Stimulated activated CD4-positive, alpha-beta T cell treated with anti-CD3 and anti-CD28 coated beads, TNF-alpha, amount 100 ng/mL, for 48 hours (primary cell): ENCODE measurements around the gene PDE4D.

Experiments
- DNase-seq, 3 donors: peaks; one replicate each; pipeline ENCODE4 v3.0.0-alpha.2; 2020; ENCODE audit warnings: low read depth in 3 of 3

The PDE4D gene

GRCh38 chr5:59893429-59894227 lies at the start of gene PDE4D:
PDE4D (minus strand) TSS chr5:59893726.
- no peak for DNase-seq

DNA sequence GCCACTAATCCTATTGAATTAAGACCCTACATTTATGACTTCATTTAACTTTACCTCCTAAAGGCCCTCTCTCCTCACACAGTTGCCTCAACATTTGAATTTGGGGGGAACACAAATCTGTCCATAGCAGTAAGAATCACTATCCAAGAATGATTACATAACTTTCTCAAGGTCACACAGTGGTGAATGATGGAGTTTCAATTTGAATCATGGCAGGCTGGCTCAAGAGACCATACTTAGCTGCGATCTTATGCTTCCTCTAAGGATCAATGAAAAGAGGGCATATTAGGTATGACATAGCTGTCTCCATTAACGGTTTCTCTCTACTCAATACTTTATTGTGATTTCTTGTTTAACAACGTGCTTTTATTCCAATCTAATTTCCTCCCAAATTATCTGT lies 44.1 kb upstream of the PDE4D start:
- DNase-seq = no peak

DNA sequence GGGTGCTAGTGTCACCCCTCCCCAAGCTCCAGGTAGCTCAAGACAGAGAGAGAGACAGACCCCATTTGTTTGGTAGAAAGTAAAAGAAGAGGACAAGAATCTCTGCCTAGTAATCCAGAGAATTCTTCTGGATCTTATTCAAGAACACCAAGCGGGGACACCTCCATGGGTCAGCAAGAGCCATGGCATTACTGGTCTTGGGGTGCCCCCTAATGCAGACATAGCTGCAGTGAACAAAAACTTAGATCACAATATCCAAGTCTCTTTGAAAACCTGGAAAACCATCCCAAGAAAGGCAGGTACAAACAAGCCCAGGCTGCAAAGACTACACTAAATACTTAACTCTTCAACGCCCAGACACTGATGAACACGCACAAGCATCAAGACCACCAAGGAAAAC lies 29.9 kb upstream of the PDE4D start:
- DNase-seq = no peak

DNA sequence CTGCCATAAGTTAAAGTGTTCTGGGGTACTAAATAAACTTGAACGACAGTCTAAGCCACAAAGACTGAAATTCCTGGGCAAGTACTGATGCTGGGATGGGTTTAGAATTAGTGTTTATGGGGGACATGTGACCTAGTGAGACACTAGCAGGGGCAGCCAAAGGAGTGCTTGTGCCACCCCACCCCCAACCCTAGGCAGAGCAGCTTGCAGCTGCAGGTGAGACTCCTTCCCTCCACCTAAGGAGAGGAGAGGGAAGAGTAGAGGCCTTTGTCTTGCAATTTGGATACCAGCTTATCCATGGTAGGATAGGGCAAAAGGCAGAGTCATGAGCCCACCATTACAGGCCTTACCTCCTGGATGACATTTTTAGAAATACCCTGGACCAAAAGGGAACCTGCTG lies 28.7 kb upstream of the PDE4D start:
- DNase-seq = no peak

- DNase-seq = no peak
Measured at GRCh38 chr5:59921816-59922215, 28.3 kb upstream of the PDE4D start.

DNA sequence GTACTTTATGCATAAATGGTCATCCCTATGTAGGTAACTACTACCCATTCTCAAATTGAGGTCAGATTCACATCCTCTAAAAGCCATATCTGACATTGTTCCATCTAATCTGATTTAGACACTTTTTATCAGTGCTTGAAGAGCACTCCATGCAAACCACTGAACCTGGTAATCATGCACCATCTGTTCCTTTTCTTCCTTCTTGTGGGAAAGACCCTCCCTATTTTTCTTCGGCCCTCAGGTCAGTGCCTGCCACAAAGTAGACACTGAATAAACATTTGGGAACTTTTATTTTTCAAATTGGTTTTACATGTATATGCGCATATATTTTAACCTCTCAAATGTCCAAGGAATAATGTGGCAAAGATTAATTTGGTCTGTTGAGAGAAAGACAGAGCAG lies 26.0 kb upstream of the PDE4D start:
- no peak for DNase-seq

GRCh38 chr5:59917121-59917520 lies 23.6 kb upstream of the PDE4D start:
- no peak for DNase-seq

DNA sequence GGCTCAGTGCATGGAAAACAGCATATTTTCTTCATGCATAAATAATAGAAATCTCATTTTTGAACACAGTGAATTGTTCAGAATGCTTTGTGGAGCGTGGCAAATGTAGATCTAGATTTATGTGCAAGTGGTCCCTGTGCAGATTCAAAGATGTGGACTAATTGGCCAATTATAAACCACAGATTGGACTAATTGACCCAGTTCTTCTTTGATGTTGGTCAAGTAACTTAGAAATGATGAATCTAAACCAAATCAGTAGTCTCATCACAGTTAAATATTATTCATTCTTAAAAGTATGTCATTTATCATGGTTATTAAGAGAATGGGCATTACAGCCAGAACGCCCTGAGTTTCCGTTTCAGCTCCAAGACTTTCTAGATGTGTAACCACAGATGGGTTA lies 11.7 kb upstream of the PDE4D start:
- no peak for DNase-seq

DNA sequence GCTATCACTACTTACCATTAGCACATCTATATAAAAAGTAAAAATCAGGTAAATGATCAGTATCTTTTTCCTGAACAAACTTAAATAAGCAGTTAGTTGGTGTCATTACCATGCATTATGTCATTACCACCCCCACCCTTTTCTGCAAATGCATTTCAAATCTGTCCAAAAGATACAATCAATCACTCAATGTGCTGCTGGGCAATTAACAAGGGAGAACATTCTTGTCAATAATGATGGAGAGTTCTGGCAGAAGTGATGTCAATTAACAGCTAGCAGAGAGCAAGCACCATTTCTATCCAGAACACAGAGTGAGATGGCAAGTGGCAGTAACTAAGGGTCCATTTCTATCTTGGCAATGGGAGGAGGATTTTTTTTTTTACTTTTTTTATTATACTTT lies 3.5 kb upstream of the PDE4D start:
- no peak for DNase-seq

GRCh38 chr5:59891962-59892643 lies 1.4 kb downstream of the PDE4D start:
- DNase-seq = no peak

GRCh38 chr5:59887274-59887673 lies 6.3 kb downstream of the PDE4D start:
- DNase-seq = no peak

DNA sequence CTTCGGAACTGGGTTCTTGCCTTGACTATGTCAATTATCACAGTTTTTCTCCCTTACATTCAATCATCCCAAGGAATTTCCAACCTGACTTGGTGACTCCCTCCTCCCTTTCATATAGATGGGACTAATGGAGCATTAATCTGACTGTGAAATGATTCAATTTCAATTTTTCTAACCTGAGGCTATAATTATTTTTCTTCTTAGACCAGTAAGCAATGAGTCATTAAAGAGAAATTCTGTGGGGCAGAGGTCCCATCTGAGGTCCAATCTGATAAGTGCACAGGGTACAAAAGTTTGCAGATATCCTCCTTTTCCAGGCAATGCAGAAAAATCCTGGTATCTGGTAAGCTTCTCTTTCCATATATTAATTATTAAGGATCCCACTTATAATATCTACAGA lies 18.9 kb downstream of the PDE4D start:
- DNase-seq = no peak

GRCh38 chr5:59873113-59873512 lies 20.4 kb downstream of the PDE4D start:
- no peak for DNase-seq

- DNase-seq = no peak
Measured at GRCh38 chr5:59866661-59867060, 26.9 kb downstream of the PDE4D start.

GRCh38 chr5:59864718-59865117 lies 28.8 kb downstream of the PDE4D start:
- no peak for DNase-seq

GRCh38 chr5:59863777-59864176 lies 29.7 kb downstream of the PDE4D start:
- no peak for DNase-seq

DNA sequence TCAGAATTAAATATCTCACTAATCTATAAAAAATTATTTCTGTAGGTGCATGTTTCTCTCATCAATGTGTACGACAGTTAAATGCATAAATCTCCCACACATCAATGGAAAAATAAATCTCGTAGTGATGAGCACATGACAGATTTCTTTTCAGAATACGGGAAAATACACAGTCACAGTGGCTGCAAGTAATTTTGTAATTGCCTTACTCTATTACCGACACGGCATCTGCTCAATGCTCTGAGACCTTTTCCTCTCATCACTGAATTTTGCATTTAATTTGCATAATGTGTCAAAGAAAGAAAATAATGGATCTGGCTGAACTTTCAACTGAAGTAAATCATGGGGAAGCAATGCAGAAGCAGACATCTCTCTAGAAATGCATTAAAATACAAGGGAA lies 37.2 kb downstream of the PDE4D start:
- DNase-seq = no peak

GRCh38 chr5:59850766-59851165 lies 42.8 kb downstream of the PDE4D start:
- no peak for DNase-seq

DNA sequence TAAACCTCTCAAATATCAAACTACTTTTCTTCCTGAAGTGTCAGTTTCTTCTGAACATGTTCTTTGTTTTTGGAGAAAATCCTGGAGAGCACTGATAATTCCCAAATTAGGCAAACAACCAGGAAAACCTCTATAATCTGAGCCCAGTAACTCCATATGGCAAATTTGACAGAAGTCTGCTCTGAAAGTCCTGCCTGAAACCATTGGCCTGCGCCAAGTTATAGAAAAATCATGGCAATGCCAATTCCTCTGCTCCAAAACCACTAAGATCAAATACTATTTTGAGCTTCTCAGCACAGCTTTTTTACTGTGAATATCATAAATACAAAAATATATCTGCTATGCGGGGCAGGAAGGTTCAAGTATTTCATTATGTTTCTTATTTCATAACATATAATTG lies 45.9 kb downstream of the PDE4D start:
- no peak for DNase-seq

- DNase-seq = no peak
Measured at GRCh38 chr5:59845730-59846129, 47.8 kb downstream of the PDE4D start.

DNA sequence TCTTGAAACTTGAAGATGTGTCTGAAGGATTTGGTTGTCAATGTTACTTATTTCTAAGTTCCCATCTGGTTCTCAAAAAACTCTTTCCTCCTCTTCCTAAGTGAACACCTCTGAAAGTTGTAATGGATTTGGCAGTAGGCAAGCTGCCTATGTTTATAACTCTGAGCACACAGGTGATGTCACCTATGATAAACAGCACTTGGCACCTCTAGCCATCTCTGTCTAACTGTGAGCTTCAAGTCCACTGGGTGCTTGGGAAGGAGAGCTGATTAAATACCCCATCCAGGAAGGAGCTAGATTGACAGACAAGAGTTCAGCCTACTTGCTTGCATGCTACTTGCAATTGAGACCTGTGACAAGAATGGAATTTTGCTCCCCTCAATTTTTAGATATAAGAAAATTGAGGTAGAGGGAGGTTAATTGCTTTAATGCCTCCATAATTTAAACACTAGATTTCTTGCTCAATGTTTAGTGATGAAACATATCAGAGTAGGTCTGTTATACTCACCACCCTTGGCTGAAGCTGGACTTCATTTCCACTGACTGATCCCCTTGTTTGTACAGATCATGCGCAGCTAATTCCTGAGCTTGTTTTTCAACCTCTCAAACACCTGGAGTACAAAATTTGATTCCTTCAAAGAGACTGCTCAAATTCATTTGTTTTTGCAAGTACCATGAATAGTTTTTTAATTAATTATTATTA lies 49.9 kb downstream of the PDE4D start:
- DNase-seq = no peak

GRCh38 chr5:59842999-59843398 lies 50.5 kb downstream of the PDE4D start:
- DNase-seq = no peak

DNA sequence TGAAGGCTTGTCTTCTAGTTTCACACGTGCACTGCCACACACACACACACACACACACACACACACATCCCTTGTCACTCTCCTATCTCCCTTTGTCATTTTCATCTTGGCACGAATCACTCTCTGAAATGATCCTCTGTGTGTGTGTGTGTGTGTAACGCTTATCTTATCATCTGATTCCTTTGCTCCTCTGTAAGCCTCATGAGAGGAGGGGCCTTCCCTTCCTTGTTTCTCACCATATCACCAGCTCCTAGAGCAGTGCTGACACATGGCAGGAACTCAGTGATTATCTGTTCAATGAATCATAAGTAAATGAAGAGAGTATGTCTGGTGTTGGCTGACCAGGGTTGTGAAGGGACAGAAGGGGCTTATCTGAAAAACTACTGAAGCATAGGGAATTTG lies 53.3 kb downstream of the PDE4D start:
- DNase-seq = no peak
